Left lung (tissue), 10 donors: ENCODE data around the gene SYF2. TPM values are rescaled to one million over a fixed set of nuclear protein-coding genes. Genes with fewer than 3 reads are reported as not detected.
A peak's percentile ranks its signal among the peaks of the same experiment; 100 is the strongest.
"Not testable (repeated sequence)": the region's sequence is repeated elsewhere in the genome, so short reads cannot be mapped to it uniquely, and the experiment has no call there.

Experiments used
- ATAC-seq: fragments of 200-7000 bp; cut with Tn5 transposase; one replicate; pipeline ENCODE4 v1.9.1; 2020; ENCODE audit warnings: moderate library complexity
- DNase-seq, 4 donors: peaks; one replicate each; pipeline ENCODE4 v3.0.0-alpha.2; 2013 to 2020
- H3K27ac ChIP-seq, 2 donors: fragments of 200-600 bp; sonication (generic) in 1 of 2; one replicate each; pipeline versions ENCODE4 v1.5.0 to v1.8.0; 2020 to 2021
- H3K27me3 ChIP-seq, 2 donors: fragments of 200-600 bp; sonication (generic) in 1 of 2; one replicate each; pipeline versions ENCODE4 v1.5.0 to v1.8.0; 2020 to 2021
- H3K36me3 ChIP-seq, 2 donors: fragments of 200-600 bp; sonication (generic) in 1 of 2; one replicate each; pipeline versions ENCODE4 v1.5.0 to v1.8.0; 2020 to 2021
- H3K4me1 ChIP-seq, 2 donors: fragments of 200-600 bp; one replicate each; pipeline ENCODE4 v1.8.0; 2021
- H3K4me3 ChIP-seq, 2 donors: fragments of 200-600 bp; sonication (generic) in 1 of 2; one replicate each; pipeline versions ENCODE4 v1.5.0 to v1.8.0; 2020 to 2021; ENCODE audit warnings: mild to moderate bottlenecking in 1 of 2
- H3K9me3 ChIP-seq, 2 donors: fragments of 200-600 bp; sonication (generic) in 1 of 2; one replicate each; pipeline versions ENCODE4 v1.5.0 to v1.8.0; 2020 to 2021
- intact Hi-C, 2 donors: fragments of 100-400 bp; cut with DNase I; formaldehyde crosslinking; loops; one replicate each; pipeline versions ENCODE4 v1.11.2 to v1.14.2; 2022
- polyA plus RNA-seq, 6 donors: library from polyadenylated mRNA; unstranded; fragments of 120-200 nt; gene quantifications; one replicate each; pipeline ENCODE4 v1.2.1, GENCODE V29; 2013; ENCODE audit not compliant: insufficient read length in 6 of 6
- total RNA-seq, 2 donors: library from RNA; stranded (reverse); fragmentation: NEBNext Ultra II Directional; extraction: Animal tissue kit (Norgen Biotek cat#: 25700); gene quantifications; one replicate each; pipeline ENCODE4 v1.2.1, GENCODE V29; 2021
- TF ChIP-seq, protein P1 (sequence below), 2 donors: fragments of 200-600 bp; sonication (generic) in 1 of 2; IDR thresholded peaks; one replicate each; pipeline versions ENCODE4 v1.5.0 to v1.8.0; 2021; ENCODE audit warnings: antibody characterized with exemption in 2 of 2
- donor health status: DM: no; HTN: yes; CAD: no.
- donor health status: DM: no; HTN: no; CAD: no.

Gene SYF2
- total and polyA plus RNA-seq, 8 donors, result 29.1 to 98.2 (median 78.1) TPM

DNA sequence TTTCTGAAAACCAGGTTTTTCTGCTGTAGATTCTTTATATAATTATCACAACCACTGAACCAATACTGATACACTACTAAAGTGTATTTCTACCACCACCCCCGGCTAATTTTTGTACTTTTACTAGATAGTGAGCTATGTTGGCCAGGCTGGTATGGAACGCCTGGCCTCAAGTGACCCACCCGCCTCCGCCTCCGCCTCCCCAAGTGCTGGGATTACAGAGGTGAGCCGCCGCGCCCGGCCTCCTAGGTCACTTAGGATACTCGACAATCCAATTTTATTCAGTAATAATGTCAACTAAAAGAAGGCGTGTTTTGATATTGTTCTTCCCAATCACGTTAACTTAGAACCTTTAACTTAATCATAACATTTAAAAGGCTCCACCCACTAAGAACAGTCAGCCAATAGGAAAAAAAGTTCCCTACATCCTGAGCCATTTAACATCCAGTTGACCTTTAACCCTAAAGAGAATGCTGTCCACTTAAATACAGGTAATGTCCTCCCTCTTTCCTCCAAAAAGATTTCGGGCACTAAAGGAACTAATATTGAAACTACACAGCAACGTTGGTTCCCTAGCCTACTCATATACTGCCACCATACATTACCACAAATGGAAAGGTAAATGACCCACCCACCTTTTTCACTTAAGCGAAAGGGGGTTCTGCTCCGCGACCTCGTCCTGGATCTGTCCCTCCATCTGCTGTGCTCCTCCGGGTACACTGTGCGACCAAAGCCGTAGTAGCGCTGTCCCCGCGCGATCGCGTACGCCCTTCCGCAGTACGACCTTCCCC lies 13.7 kb upstream of the SYF2 start:
- ATAC-seq, result no peak
- peaks cover 0 to 55% of the 10 kb centered on the region in 2 donors for H3K36me3 ChIP-seq
- no peaks in the 10 kb centered on the region for H3K27me3 ChIP-seq
- peak overlapping the region; percentile 97 to 100 for H3K4me3 ChIP-seq
- no peaks in the 10 kb centered on the region for H3K9me3 ChIP-seq
- intact Hi-C loops, result no loop called here
- peak overlapping the region; percentile 100 for H3K27ac ChIP-seq
- H3K4me1 ChIP-seq, result peaks cover 17 to 63% of the 10 kb centered on the region in 2 donors
- DNase-seq, result no peak
- TF ChIP-seq, protein P1, sequence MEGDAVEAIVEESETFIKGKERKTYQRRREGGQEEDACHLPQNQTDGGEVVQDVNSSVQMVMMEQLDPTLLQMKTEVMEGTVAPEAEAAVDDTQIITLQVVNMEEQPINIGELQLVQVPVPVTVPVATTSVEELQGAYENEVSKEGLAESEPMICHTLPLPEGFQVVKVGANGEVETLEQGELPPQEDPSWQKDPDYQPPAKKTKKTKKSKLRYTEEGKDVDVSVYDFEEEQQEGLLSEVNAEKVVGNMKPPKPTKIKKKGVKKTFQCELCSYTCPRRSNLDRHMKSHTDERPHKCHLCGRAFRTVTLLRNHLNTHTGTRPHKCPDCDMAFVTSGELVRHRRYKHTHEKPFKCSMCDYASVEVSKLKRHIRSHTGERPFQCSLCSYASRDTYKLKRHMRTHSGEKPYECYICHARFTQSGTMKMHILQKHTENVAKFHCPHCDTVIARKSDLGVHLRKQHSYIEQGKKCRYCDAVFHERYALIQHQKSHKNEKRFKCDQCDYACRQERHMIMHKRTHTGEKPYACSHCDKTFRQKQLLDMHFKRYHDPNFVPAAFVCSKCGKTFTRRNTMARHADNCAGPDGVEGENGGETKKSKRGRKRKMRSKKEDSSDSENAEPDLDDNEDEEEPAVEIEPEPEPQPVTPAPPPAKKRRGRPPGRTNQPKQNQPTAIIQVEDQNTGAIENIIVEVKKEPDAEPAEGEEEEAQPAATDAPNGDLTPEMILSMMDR (IDR thresholded peaks at IDR 0.05), result no peak

DNA sequence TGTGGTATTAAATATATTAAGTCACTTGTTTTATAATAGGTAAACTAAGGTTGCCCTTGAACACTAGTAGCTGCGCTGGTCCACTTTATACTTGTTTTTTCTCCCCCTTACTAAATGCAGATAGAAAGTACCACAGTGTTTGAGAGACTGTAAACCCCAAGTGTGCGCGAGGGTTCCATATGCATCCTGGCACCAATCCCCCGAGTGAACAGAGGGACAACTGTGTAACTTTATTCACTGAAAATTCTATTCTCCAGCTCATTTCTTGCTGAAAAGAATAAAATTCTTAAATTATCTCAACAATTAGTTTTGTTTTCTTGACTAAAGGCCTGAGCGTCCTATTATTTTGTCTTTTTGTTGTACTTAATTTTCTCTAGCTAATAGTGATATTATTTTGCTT lies 13.1 kb upstream of the SYF2 start:
- DNase-seq, result no peak
- Histone ChIP-seq H3K4me1 (peaks cover 21 to 69% of the 10 kb centered on the region in 2 donors), H3K27ac (peak overlapping the region in 1 of 2 donors; percentile 9)

DNA sequence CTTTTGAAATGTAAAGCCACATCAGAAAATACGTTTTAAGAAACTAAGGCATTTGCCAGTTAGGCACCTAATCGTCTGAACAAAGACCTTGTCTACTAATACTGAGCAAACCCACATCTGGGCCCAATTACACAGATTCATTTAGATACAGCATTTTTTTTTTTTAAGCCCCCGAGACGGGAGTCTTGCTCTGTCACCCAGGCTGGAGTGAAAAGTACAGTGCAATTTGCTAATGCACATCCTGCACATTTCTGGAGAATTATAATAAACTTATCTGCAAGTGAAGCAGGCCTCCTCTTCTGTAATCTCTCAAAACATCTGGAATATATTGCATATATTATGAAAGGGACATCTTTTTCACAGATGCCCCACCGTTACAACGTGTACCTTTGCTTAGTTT lies 11.6 kb upstream of the SYF2 start:
- DNase-seq (no peak), ATAC-seq (no peak)
- peaks cover 29 to 82% of the 10 kb centered on the region in 2 donors for H3K4me1 ChIP-seq
- no peak overlapping the region for H3K4me3 ChIP-seq
- intact Hi-C loops, result no loop called here
- no peaks in the 10 kb centered on the region for H3K27me3 ChIP-seq
- no peak overlapping the region for H3K27ac ChIP-seq
- H3K36me3 ChIP-seq, result peaks cover 0 to 65% of the 10 kb centered on the region in 2 donors
- H3K9me3 ChIP-seq, result no peaks in the 10 kb centered on the region
- TF ChIP-seq, protein P1 (IDR thresholded peaks at IDR 0.05), result no peak

More for the DNA sequence above, 13.1 kb upstream of the SYF2 start:
- no peak for ATAC-seq
- H3K4me3 ChIP-seq, result peak overlapping the region; percentile 97 to 100
- intact Hi-C loops, result no loop called here
- H3K36me3 ChIP-seq, result peaks cover 0 to 61% of the 10 kb centered on the region in 2 donors
- H3K27me3 ChIP-seq, result no peaks in the 10 kb centered on the region
- TF ChIP-seq, protein P1 (IDR thresholded peaks at IDR 0.05), result no peak
- no peaks in the 10 kb centered on the region for H3K9me3 ChIP-seq

DNA sequence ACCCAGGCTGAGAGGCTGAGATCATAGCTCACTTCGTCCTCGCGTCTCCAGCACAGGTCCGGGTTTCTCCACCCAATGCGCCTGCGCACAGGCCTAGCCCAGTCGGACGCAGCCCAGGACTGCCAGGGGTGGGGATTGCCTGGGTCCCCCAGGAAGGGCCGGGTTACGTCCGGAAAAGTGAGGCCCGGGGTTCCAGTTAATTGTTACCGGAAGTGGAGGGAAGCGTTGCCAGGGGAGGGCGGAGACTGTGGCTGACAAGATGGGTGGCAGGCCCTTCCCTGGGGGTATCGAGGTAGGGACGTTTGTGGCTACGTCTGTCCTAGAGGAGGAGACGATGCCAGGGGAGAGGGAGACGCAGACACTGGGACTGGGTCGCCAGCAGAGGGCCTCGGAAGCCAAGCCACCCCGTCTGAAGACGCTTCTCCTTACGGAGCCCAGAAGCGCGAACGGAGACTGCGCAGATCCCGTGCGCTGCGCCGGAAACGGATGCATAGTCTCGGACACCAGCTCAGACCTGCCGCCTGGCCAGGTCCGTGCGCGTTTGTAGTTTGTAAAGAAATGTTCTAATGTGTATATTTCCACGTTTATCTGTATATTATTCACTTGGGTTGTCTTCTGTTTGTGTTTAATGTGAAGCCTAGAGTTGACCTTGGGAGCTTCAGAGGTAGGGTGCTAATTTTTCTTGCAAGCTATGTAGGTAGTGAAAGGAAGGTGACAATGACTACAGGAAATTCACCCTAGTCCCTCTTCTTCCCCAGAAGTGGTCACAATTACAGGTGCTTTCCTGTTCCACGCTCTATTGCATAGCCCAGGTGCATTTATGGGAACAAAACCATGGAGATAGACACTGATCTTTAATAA lies 7.6 kb upstream of the SYF2 start:
- H3K4me1 ChIP-seq, result peaks cover 19 to 81% of the 10 kb centered on the region in 2 donors
- intact Hi-C loops, result no loop called here
- peak overlapping the region; percentile 24 to 50 for H3K4me3 ChIP-seq
- TF ChIP-seq, protein P1 (IDR thresholded peaks at IDR 0.05), result peak in 1 of 2 donors; percentile 66
- H3K9me3 ChIP-seq, result no peaks in the 10 kb centered on the region
- peaks cover 0 to 49% of the 10 kb centered on the region in 2 donors for H3K36me3 ChIP-seq
- peak overlapping the region; percentile 88 to 89 for H3K27ac ChIP-seq
- no peaks in the 10 kb centered on the region for H3K27me3 ChIP-seq
- DNase-seq, result peak; percentile 88 to 95 (median 94)
- ATAC-seq, result peak; percentile 94

DNA sequence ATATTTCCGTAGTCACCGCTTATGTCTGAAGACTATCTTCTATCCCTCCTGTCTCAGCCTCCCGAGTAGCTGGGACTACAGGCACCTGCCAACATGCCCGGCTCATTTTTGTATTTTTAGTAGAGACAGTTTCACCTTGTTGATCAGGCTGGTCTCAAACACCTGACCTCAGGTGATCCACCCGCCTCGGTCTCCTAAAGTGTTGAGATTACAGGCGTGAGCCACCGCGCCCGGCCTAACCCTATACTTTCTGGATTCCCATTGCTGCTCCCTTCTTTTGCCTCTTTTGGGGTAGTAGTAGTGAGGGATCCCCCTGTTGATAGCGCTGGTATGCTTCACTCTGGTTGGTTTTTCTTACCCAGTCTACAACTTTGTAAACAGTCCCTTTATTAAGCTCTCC lies 5.7 kb upstream of the SYF2 start:
- Histone ChIP-seq H3K36me3 (peaks cover 0 to 30% of the 10 kb centered on the region in 2 donors), H3K4me3 (no peak overlapping the region), H3K4me1 (peaks cover 18 to 72% of the 10 kb centered on the region in 2 donors), H3K27me3 (no peaks in the 10 kb centered on the region), H3K27ac (no peak overlapping the region), H3K9me3 (no peaks in the 10 kb centered on the region)
- DNase-seq (no peak), ATAC-seq (no peak)
- TF ChIP-seq, protein P1 (IDR thresholded peaks at IDR 0.05), result no peak
- intact Hi-C loops, result no loop called here

DNA sequence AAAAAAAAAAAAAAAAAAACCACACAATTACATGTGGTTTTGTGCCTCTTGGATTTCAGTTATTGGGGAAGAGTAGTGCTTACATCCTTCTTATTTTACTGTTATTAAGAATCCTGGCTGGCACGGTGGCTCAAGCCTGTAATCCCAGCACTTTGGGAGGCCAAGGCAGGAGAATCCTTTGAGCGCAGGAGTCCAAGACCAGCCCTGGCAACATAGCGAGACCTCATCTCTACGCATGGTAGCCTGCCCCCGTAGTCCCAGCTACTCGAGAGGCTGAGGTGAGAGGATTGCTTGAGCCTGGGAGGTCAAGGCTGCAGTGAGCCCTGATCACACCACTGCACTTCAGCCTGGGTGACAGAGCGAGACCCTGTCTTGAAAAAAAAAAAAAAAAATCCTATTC lies 4.0 kb upstream of the SYF2 start:
- ATAC-seq, intact Hi-C loops, H3K27ac ChIP-seq, DNase-seq, H3K27me3 ChIP-seq, H3K4me3 ChIP-seq, H3K9me3 ChIP-seq: not testable (repeated sequence)
- Histone ChIP-seq H3K4me1 (peaks cover 18 to 61% of the 10 kb centered on the region in 2 donors), H3K36me3 (peaks cover 0 to 12% of the 10 kb centered on the region in 2 donors)

DNA sequence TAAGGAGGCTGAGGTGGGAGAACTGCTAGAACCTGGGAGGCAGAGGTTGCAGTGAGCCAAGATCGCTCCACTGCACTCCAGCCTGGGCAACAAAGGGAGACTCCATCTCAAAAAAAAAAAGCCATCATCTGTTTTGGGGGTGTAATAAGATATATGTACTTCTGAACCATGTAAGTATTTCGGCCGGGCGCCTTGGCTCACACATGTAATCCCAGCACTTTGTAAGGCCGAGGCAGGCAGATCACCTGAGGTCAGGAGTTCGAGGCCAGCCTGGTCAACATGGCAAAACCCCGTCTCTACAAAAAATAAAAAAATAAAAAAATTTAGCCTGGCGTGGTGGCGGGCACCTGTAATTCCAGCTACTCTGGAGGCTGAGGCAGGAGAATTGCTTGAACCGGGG lies 3.1 kb upstream of the SYF2 start:
- DNase-seq, H3K27ac ChIP-seq, H3K9me3 ChIP-seq, ATAC-seq, H3K36me3 ChIP-seq, intact Hi-C loops, H3K27me3 ChIP-seq, H3K4me3 ChIP-seq: not testable (repeated sequence)
- H3K4me1 ChIP-seq, result peaks cover 15 to 61% of the 10 kb centered on the region in 2 donors
